Tibial nerve (tissue), 4 donors: ENCODE measurements around the gene PFN1. TPM values are rescaled to one million over a fixed set of nuclear protein-coding genes. Genes with fewer than 3 reads are reported as not detected.
"Not testable (repeated sequence)": the region's sequence is repeated elsewhere in the genome, so short reads cannot be mapped to it uniquely, and the experiment has no call there.

Source experiments
- DNase-seq, 2 donors: peaks; one replicate each; pipeline ENCODE4 v3.0.0-alpha.2; 2019; ENCODE audit warnings: low spot score in 2 of 2
- H3K27ac ChIP-seq, 4 donors: fragments of 200-600 bp; sonication (generic) in 3 of 4; one replicate each; pipeline ENCODE4 v1.5.1; 2017 to 2019; ENCODE audit warnings: mild to moderate bottlenecking in 1 of 4
- H3K27me3 ChIP-seq, 2 donors: fragments of 200-600 bp; sonication (generic) in 1 of 2; one replicate each; pipeline versions ENCODE4 v1.5.1 to v1.6.0; 2017 to 2019
- H3K36me3 ChIP-seq, 3 donors: fragments of 200-600 bp; sonication (generic); one replicate each; pipeline ENCODE4 v1.5.1; 2018 to 2019
- H3K4me1 ChIP-seq, 4 donors: fragments of 200-600 bp; sonication (generic) in 3 of 4; one replicate each; pipeline ENCODE4 v1.5.1; 2017 to 2019
- H3K4me3 ChIP-seq, 4 donors: fragments of 200-600 bp; sonication (generic) in 3 of 4; one replicate each; pipeline ENCODE4 v1.5.1; 2017 to 2019; ENCODE audit warnings: mild to moderate bottlenecking in 1 of 4, moderate library complexity in 1 of 4
- H3K9me3 ChIP-seq, 4 donors: fragments of 200-600 bp; sonication (generic) in 3 of 4; one replicate each; pipeline ENCODE4 v1.5.1; 2017 to 2019
- CTCF ChIP-seq, 5 experiments: fragments of 200-600 bp in 3 of 5; fragments of 450-650 bp in 2 of 5; sonication (generic) in 3 of 5; IDR thresholded peaks; one replicate each; pipeline ENCODE4 v1.5.1; 2016 to 2019; ENCODE audit warnings: antibody characterized with exemption in 5 of 5, mild to moderate bottlenecking in 3 of 5, moderate library complexity in 2 of 5
- EP300 ChIP-seq, 2 donors: sonication (generic); formaldehyde crosslinking; IDR thresholded peaks; one replicate each; pipeline ENCODE4 v1.6.1; 2017; ENCODE audit warnings: antibody characterized with exemption in 2 of 2, mild to moderate bottlenecking in 1 of 2
- POLR2A ChIP-seq, 2 donors: fragments of 450-650 bp; IDR thresholded peaks; one replicate each; pipeline ENCODE4 v1.6.1; 2017; ENCODE audit warnings: antibody characterized with exemption in 2 of 2, mild to moderate bottlenecking in 2 of 2, moderate library complexity in 2 of 2
- WGBS, 2 donors: methylation state at CpG; one replicate each; pipeline ENCODE4 v1.1.5; 2018; 5-methylcytosine and 5-hydroxymethylcytosine counted together
- total RNA-seq, 4 donors: library from RNA; depleted of rRNA; stranded (reverse); fragments of >200 nt; gene quantifications; one replicate each; pipeline ENCODE4 v1.1.0, GENCODE V29; 2016

Gene PFN1
- total RNA-seq, 4 donors from 2014 or later = 422 to 1,004 (median 483) TPM

GRCh38 chr17:4908711-4909496 lies 39.4 kb downstream of the PFN1 start:
- H3K27ac ChIP-seq = peak overlapping the region in 2 of 4 donors; percentile 56 to 70
- no peaks in the 10 kb centered on the region for H3K9me3 ChIP-seq
- whole genome bisulfite sequencing, 2 donors = 19 to 23% methylated on average over 18 to 20 of the region's 20 CpGs
- peak in 1 of 2 donors; percentile 51 for TF ChIP-seq EP300 (IDR thresholded peaks at IDR 0.05)
- no peak for TF ChIP-seq POLR2A (IDR thresholded peaks at IDR 0.05)
- peak; percentile 76 to 91 (median 84) for TF ChIP-seq CTCF (IDR thresholded peaks at IDR 0.05)
- no peak overlapping the region for H3K4me3 ChIP-seq
- H3K36me3 ChIP-seq = no peaks in the 10 kb centered on the region
- H3K27me3 ChIP-seq = peaks cover 0 to 4% of the 10 kb centered on the region in 2 donors
- peaks cover 0 to 17% (median 8%) of the 10 kb centered on the region in 4 donors for H3K4me1 ChIP-seq
- DNase-seq = peak; percentile 83 to 86

- Histone ChIP-seq H3K36me3 (no peaks in the 10 kb centered on the region), H3K9me3 (no peaks in the 10 kb centered on the region), H3K27me3 (peaks cover 0 to 4% of the 10 kb centered on the region in 2 donors), H3K27ac (peak overlapping the region in 2 of 4 donors; percentile 22 to 56), H3K4me3 (no peak overlapping the region), H3K4me1 (peaks cover 0 to 22% (median 9%) of the 10 kb centered on the region in 4 donors)
- no peak for TF ChIP-seq EP300 (IDR thresholded peaks at IDR 0.05)
- TF ChIP-seq POLR2A (IDR thresholded peaks at IDR 0.05) = no peak
- TF ChIP-seq CTCF (IDR thresholded peaks at IDR 0.05) = no peak
- WGBS, 2 donors = 35 to 50% methylated on average over 8 to 10 of the region's 10 CpGs
- DNase-seq = no peak
These were observed 40.0 kb downstream of the PFN1 start for GRCh38 chr17:4908301-4908700.

- H3K36me3 ChIP-seq, H3K4me3 ChIP-seq, H3K9me3 ChIP-seq, H3K27me3 ChIP-seq, H3K27ac ChIP-seq, DNase-seq: not testable (repeated sequence)
- H3K4me1 ChIP-seq = peaks cover 0 to 36% (median 16%) of the 10 kb centered on the region in 4 donors
These were observed 41.7 kb downstream of the PFN1 start for GRCh38 chr17:4906642-4907041.

GRCh38 chr17:4903051-4903818 lies 45.1 kb downstream of the PFN1 start, which contains the start of gene CHRNE:
TSS of gene CHRNE (minus strand) at chr17:4903098. CDS start at chr17:4903063, 35 bp downstream.
- DNase-seq = peak; percentile 80 to 96
- 18 to 26% methylated on average over 10 of the region's 10 CpGs for WGBS, 2 donors
- peak in 1 of 2 donors; percentile 11 for TF ChIP-seq EP300 (IDR thresholded peaks at IDR 0.05)
- TF ChIP-seq CTCF (IDR thresholded peaks at IDR 0.05) = peak; percentile 72 to 83 (median 76)
- no peak for TF ChIP-seq POLR2A (IDR thresholded peaks at IDR 0.05)

GRCh38 chr17:4902540-4902939 lies 45.8 kb downstream of the PFN1 start:
- WGBS, 2 donors = 63 to 74% methylated on average over 8 of the region's 8 CpGs
- Histone ChIP-seq H3K4me3 (no peak overlapping the region), H3K9me3 (no peaks in the 10 kb centered on the region), H3K36me3 (peaks cover 0 to 2% (median 0%) of the 10 kb centered on the region in 3 donors), H3K27me3 (peaks cover 0 to 19% of the 10 kb centered on the region in 2 donors), H3K4me1 (peaks cover 0 to 53% (median 22%) of the 10 kb centered on the region in 4 donors), H3K27ac (peak overlapping the region; percentile 10 to 75 (median 46))
- TF ChIP-seq POLR2A (IDR thresholded peaks at IDR 0.05) = no peak
- no peak for TF ChIP-seq EP300 (IDR thresholded peaks at IDR 0.05)
- TF ChIP-seq CTCF (IDR thresholded peaks at IDR 0.05) = no peak
- no peak for DNase-seq

More at GRCh38 chr17:4903051-4903818, 45.1 kb downstream of the PFN1 start, which contains the start of gene CHRNE:
- Histone ChIP-seq H3K4me1 (peaks cover 0 to 54% (median 22%) of the 10 kb centered on the region in 4 donors), H3K36me3 (no peaks in the 10 kb centered on the region), H3K27me3 (peaks cover 0 to 19% of the 10 kb centered on the region in 2 donors), H3K9me3 (no peaks in the 10 kb centered on the region), H3K4me3 (peak within 1 kb of the TSS in 2 of 4 donors; percentile 7 to 54), H3K27ac (peak within 1 kb of the TSS; percentile 10 to 75 (median 46))
